Measurements from ENCODE around the gene MYH11.
"Not testable (repeated sequence)": the region's sequence is repeated elsewhere in the genome, so short reads cannot be mapped to it uniquely, and the experiment has no call there.

The MYH11 gene

GRCh38 chr16:15874745-15875314 lies 18.0 kb upstream of the MYH11 start:
- no peak for FAIRE-seq

GRCh38 chr16:15873737-15874136 lies 16.9 kb upstream of the MYH11 start:
- no peak for FAIRE-seq

GRCh38 chr16:15873301-15873700 lies 16.5 kb upstream of the MYH11 start:
- FAIRE-seq: no peak

GRCh38 chr16:15870011-15870410 lies 13.2 kb upstream of the MYH11 start:
- no peak for FAIRE-seq

GRCh38 chr16:15866451-15866850 lies 9.6 kb upstream of the MYH11 start:
- no peak for FAIRE-seq

- no peak for FAIRE-seq
Observed at GRCh38 chr16:15865742-15866141, 8.9 kb upstream of the MYH11 start.

GRCh38 chr16:15864939-15865338 lies 8.1 kb upstream of the MYH11 start:
- no peak for FAIRE-seq

- FAIRE-seq: no peak
Observed at GRCh38 chr16:15861996-15862395, 5.2 kb upstream of the MYH11 start.

GRCh38 chr16:15858921-15859668 lies 2.3 kb upstream of the MYH11 start:
- no peak for FAIRE-seq

- no peak for FAIRE-seq
Observed at GRCh38 chr16:15857724-15858560, 1.1 kb upstream of the MYH11 start.

GRCh38 chr16:15856182-15856581 lies 646 bp downstream of the MYH11 start:
- FAIRE-seq: no peak

GRCh38 chr16:15855704-15856003 lies 1.2 kb downstream of the MYH11 start:
- FAIRE-seq: no peak

GRCh38 chr16:15854906-15855703 lies 1.7 kb downstream of the MYH11 start:
- FAIRE-seq: no peak

- FAIRE-seq: no peak
Observed at GRCh38 chr16:15854061-15854460, 2.8 kb downstream of the MYH11 start.

GRCh38 chr16:15853021-15853420 lies 3.8 kb downstream of the MYH11 start:
- FAIRE-seq: no peak

- FAIRE-seq: not testable (repeated sequence)
Observed at GRCh38 chr16:15850555-15850954, 6.3 kb downstream of the MYH11 start.

- no peak for FAIRE-seq
Observed at GRCh38 chr16:15849209-15849981, 7.4 kb downstream of the MYH11 start.

GRCh38 chr16:15847611-15848175 lies 9.1 kb downstream of the MYH11 start:
- FAIRE-seq: no peak

GRCh38 chr16:15846510-15846909 lies 10.3 kb downstream of the MYH11 start:
- FAIRE-seq: no peak

- no peak for FAIRE-seq
Observed at GRCh38 chr16:15843635-15844279, 13.1 kb downstream of the MYH11 start.

GRCh38 chr16:15839204-15839603 lies 17.6 kb downstream of the MYH11 start:
- FAIRE-seq: not testable (repeated sequence)

- no peak for FAIRE-seq
Observed at GRCh38 chr16:15837761-15838160, 19.1 kb downstream of the MYH11 start.
